ENCODE measurements around the gene PFKFB4.
"Not testable (repeated sequence)": the region's sequence is repeated elsewhere in the genome, so short reads cannot be mapped to it uniquely, and the experiment has no call there.

The PFKFB4 gene

GRCh38 chr3:48480891-48481290, 75.7 kb downstream of the PFKFB4 start:
- DNase-seq = not testable (repeated sequence)

DNA sequence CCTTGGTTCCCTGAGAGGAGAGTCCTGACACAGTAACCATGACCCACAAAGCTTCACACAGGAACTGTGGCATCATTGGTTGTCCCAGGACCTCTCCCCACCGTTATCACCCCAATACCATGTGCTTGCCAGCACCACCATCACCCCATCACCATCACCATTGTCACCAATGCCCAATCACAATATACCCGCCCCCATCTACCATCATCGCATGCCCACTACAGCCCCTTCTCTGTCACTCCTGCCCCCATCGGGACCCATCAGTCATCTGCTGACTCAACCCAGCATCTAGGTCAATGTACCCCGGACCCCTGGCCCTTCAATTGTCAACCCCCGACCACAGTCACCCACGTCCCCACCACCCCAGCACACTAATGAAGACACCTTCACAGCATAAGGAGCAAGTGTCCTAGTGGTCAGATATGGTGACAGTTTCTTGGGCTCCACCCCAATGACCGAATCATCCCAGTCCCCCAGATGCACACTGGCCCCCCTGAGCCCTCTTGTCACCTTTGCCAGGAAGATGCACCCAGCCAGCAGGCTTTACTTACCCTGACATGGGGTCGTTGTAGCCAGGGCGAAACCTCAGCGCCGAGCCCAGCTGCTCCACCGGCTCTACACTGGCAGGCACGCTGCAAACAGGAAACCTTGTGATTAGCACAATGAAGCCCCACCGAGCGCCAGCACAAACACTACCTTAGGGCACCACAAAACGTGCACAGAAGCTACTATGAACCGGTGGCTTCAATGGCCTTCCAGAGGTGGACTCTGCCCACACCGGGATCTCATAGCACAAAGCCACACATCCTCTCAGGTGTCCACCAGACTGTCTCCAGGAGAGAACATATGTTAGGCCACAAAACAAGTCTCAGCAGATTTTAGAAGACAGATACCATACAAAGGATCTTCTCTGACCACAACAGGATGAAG, 77.7 kb downstream of the PFKFB4 start:
- peak; percentile 83 for DNase-seq

DNA sequence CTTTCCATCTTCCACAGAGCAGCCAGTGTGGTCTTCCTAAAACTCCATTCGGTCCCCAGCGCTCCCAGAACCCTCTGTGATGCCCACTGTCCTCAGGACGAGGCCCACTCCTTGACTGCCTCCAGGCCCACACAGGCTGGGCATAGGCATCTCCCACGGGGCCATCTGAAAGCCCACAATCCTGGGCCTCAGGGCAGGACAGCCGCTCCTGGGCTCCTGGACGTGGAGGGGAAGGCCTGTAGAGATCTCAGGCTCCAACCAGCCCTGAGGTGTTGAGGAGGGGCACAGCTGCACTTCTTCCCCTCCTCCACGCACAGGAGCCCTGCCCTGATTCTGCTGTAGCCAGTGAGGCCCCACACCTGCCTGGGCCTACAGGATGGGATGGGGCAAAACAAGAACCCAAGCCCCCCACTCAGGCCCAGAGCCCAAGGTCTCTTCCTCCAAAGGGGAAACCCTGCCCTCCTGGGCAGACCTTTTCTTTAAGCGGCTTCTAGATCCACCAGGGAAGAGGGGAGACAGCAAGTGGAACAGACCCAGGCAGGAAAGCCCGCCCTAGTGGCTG, 78.6 kb downstream of the PFKFB4 start:
- peak; percentile 67 for DNase-seq

DNA sequence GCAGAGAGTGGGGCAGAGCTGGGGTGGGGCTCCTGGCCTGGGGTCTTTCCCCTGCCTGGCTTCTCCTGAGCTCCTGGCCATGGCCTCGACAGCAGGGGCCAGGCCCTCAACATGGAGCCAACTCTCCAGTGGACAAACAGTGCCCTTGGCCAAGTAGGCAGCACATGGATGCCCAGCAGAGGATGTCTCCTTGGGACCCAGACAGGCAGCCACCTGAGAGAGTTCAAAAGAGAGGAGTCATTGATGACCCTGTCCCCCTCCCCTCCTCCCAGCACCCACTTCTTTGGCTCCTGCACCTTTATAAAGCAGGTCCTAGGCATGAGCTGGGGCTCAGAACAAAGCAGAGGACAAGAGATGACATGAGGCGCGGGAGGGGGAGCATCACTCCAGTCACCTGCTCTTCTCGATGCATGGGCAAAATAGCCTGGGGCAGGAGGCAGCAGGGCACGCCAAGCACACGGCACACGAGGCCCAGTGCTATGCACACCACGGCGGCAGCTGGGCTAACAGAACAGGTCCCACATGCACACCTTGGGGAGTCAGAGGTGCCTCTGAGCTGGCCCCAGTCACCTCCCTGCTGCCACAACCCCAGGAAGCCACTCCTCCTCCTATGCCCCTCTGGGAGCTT, 80.1 kb downstream of the PFKFB4 start:
- peak; percentile 52 for DNase-seq

DNA sequence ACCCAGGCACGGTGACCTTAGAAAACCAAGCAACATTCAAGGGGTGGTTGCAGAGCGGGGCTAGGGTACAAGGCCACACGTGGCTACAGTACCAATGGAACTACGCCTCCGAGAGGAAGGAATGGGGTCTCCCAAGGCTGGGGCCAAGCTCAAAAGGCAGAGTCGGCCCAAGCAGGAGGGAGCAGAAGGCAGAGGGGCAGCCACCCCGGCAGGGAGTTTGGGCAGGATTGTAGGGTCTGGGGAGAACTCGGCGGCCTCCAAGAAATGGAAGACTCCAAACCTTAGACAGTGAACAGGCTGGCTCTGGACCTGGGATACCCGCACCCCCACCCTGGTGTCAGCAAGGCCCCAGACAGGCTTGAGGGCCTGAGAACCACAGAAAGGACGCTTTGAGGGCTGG, 81.4 kb downstream of the PFKFB4 start:
- DNase-seq = no peak

GRCh38 chr3:48474619-48475018, 82.0 kb downstream of the PFKFB4 start:
- DNase-seq = no peak

DNA sequence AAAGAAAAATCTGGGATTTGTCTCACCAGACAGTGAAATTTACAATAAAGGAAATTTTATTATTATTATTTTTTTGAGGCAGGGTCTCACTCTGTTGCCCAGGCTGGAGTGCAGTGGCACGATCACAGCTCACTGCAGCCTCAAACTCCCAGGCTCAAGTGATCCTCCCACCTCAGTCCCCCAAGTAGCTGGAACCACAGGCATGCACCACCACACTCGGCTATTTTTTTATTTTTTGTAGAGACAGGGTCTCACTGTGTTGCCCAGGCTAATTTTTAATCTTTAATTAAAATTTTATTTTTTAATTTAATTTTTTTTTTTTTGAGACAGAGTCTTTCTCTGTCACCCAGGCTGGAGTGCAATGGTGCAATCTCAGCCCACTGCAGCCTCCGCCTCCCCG, 82.6 kb downstream of the PFKFB4 start:
- DNase-seq = not testable (repeated sequence)

- peak; percentile 39 for DNase-seq
Observed at GRCh38 chr3:48473617-48473952, 83.0 kb downstream of the PFKFB4 start.

- peak; percentile 97 for DNase-seq
Observed at GRCh38 chr3:48472923-48473616, 83.5 kb downstream of the PFKFB4 start.

- no peak for DNase-seq
Observed at GRCh38 chr3:48472673-48472922, 84.0 kb downstream of the PFKFB4 start.

DNA sequence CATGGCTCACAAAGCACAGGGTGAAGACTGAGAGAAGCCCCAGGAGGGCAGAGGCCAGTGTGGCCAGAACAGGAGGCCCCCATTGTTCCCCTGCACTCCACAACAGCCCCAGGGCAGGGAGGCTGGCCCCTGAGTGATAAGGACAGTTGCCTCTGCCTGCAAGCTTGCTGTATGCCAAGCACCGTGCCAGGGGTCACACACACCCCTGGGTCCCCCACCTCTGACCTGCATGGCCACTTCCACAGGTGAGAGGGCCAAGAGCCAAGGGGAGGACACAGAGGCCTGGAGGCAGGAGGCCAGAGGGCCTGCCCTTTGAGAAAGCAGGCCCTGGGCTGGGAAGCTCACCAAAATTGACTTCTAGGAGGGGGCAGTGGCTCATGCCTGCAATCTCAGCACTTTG, 86.3 kb downstream of the PFKFB4 start:
- peak; percentile 61 for DNase-seq

DNA sequence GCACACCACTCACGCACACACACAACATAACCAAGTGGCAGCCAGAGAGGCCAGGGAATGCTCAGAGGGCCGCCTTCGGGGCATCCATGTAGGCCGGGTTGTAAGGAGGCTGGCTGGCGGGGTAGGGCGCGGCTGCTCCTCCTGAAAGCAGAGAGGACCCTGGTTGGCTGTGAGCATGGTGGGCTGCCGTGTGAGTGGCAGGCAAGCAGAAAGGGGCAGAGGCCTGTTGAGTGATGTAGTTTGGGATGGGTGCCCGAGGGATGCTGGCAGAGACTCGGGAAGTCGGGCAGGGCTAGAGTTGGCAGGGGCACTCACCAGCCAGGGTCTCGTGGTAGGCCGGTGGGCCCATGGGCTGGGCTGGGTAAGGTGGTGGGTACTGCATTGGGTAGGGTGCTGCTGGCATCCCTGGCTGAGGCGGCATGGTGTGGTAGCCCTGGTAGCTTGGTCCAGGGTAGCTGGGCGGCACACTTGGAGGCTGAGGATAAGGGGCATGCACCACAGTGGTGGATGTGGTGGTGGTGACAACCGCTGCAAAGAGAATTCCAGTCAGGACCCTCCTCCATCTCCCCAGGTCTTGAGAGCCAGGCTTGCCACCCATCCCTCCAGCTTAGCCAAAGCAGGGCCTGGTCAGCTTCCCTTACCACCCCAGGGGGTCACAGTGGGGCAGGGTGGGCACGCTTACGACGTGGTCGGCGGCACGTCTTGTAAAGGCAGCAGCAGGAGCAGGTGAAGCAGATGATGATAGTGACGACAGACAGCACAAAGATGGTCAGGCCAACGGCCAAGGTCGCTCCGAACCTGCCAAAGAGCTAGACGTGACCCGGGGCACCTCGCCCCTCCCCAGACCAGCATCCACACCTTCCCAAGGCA, 87.3 kb downstream of the PFKFB4 start:
- peak; percentile 61 for DNase-seq

GRCh38 chr3:48468329-48468731, 88.3 kb downstream of the PFKFB4 start:
- peak; percentile 63 for DNase-seq
